HCT116 (cell line): ENCODE measurements around the gene TGFBR1. TPM values are rescaled to one million over a fixed set of nuclear protein-coding genes. Genes with fewer than 3 reads are reported as not detected.

Source experiments
- ATAC-seq: fragments of 200-7000 bp; cut with Tn5 transposase; 2 replicates; pipeline ENCODE4 v1.9.1; 2020; ENCODE audit warnings: mild to moderate bottlenecking, moderate library complexity
- BruUV-seq: library from RNA; stranded (reverse); fragments of 400-500 nt; replicated peaks from 2 replicates; lab custom pipeline; 2021; lab: Mats Ljungman, UMichigan
- CTCF ChIA-PET: fragments of 300-600 bp; sonication (Branson Sonifier 250); formaldehyde crosslinking; loops from one replicate; lab custom pipeline; 2021; ENCODE audit warnings: antibody characterized with exemption; lab: Charles Lee
- POLR2A ChIA-PET: fragments of 300-600, 350-600 bp; sonication (Branson Sonifier 250); formaldehyde crosslinking; loops from one replicate; lab custom pipeline; 2021; ENCODE audit warnings: antibody characterized with exemption; lab: Charles Lee
- RAD21 ChIA-PET, 2 experiments: fragments of 300-600 bp; sonication (Branson Sonifier 250); formaldehyde crosslinking; loops; one replicate each; lab custom pipeline; 2023; ENCODE audit warnings: low total read pairs in 2 of 2; ENCODE audit not compliant: uncharacterized antibody in 2 of 2, unreplicated experiment in 2 of 2, low non-redundant PET in 1 of 2; lab: Charles Lee
- DNase-seq: peaks from one replicate; pipeline ENCODE4 v3.0.0-alpha.2; 2010; ENCODE audit warnings: low read depth, low spot score
- H2AFZ ChIP-seq: fragments of 200-600 bp; shearing (Covaris generic), sonication (generic); 2 replicates; pipeline ENCODE4 v1.6.1; 2017; ENCODE audit warnings: low read depth, mixed run types, mixed read lengths, antibody characterized with exemption, low read length; ENCODE audit not compliant: poor library complexity, severe bottlenecking
- H3K27ac ChIP-seq: 2 replicates; pipeline ENCODE4 v1.5.1; 2012; ENCODE audit warnings: low read depth, low read length
- H3K27me3 ChIP-seq: fragments of 200-600 bp; sonication (generic); 2 replicates; pipeline ENCODE4 v1.6.1; 2016; ENCODE audit warnings: mixed run types, low read length, mixed read lengths; ENCODE audit not compliant: insufficient read depth
- H3K36me3 ChIP-seq, 2 experiments: fragments of 200-500 bp in 1 of 2; fragments of 200-600 bp in 1 of 2; sonication (Bioruptor generic) in 1 of 2; sonication (generic) in 1 of 2; 2 replicates each; pipeline versions ENCODE4 v1.5.1 to v1.6.1; 2014 to 2016; ENCODE audit warnings: low read length in 2 of 2, inconsistent platforms in 1 of 2, mixed read lengths in 1 of 2, mixed run types in 1 of 2; ENCODE audit not compliant: insufficient read depth in 2 of 2, control insufficient read depth in 1 of 2
- H3K4me1 ChIP-seq, 2 experiments: fragments of 200-600 bp in 1 of 2; sonication (generic) in 1 of 2; 2 replicates each; pipeline versions ENCODE4 v1.5.1 to v1.6.1; 2012 to 2017; ENCODE audit warnings: low read length in 2 of 2, inconsistent platforms in 1 of 2, mild to moderate bottlenecking in 1 of 2, mixed read lengths in 1 of 2, mixed run types in 1 of 2, moderate library complexity in 1 of 2; ENCODE audit not compliant: insufficient read depth in 2 of 2, control insufficient read depth in 1 of 2
- H3K4me2 ChIP-seq: fragments of 200-600 bp; sonication (generic); 2 replicates; pipeline ENCODE4 v1.6.1; 2017; ENCODE audit warnings: mixed run types, low read length, mixed read lengths
- H3K4me3 ChIP-seq, 2 experiments: fragments of 200-600 bp in 1 of 2; sonication (generic) in 1 of 2; replicated peaks in 1 of 2; 2 replicates each; pipeline ENCODE4 v1.5.1; 2011 to 2016; ENCODE audit warnings: low read length in 2 of 2, control low read depth in 1 of 2, low read depth in 1 of 2, mild to moderate bottlenecking in 1 of 2, mixed read lengths in 1 of 2, mixed run types in 1 of 2
- H3K79me2 ChIP-seq: fragments of 200-600 bp; sonication (generic); 2 replicates; pipeline ENCODE4 v1.6.1; 2017; ENCODE audit warnings: mild to moderate bottlenecking, mixed run types, low read length, moderate library complexity, mixed read lengths; ENCODE audit not compliant: insufficient read depth
- H3K9ac ChIP-seq: fragments of 200-600 bp; sonication (generic); 2 replicates; pipeline ENCODE4 v1.6.1; 2016; ENCODE audit warnings: low read length, mixed read lengths
- H3K9me2 ChIP-seq: fragments of 200-600 bp; sonication (generic), shearing (Covaris generic); 2 replicates; pipeline ENCODE4 v1.6.1; 2017; ENCODE audit warnings: mixed run types, mild to moderate bottlenecking, moderate library complexity; ENCODE audit not compliant: insufficient read depth
- H3K9me3 ChIP-seq, 2 experiments: fragments of 200-500 bp in 1 of 2; fragments of 200-600 bp in 1 of 2; sonication (Bioruptor generic) in 1 of 2; sonication (generic) in 1 of 2; 2 replicates each; pipeline ENCODE4 v1.6.1; 2014 to 2017; ENCODE audit warnings: low read length in 2 of 2, mixed read lengths in 2 of 2, inconsistent platforms in 1 of 2, low read depth in 1 of 2, mild to moderate bottlenecking in 1 of 2, mixed run types in 1 of 2, moderate library complexity in 1 of 2; ENCODE audit not compliant: control insufficient read depth in 1 of 2, insufficient read depth in 1 of 2
- H4K20me1 ChIP-seq: fragments of 200-600 bp; sonication (generic), shearing (Covaris generic); 2 replicates; pipeline ENCODE4 v1.6.1; 2017; ENCODE audit warnings: mixed run types, mild to moderate bottlenecking, moderate library complexity; ENCODE audit not compliant: insufficient read depth
- ATF3 ChIP-seq: IDR thresholded peaks from 2 replicates; pipeline ENCODE4 v1.6.1; 2012
- CBX3 ChIP-seq: IDR thresholded peaks from 2 replicates; pipeline ENCODE4 v1.6.1; 2012; ENCODE audit warnings: low read depth
- JUND ChIP-seq: IDR thresholded peaks from 2 replicates; pipeline ENCODE4 v1.6.1; 2012
- POLR2A ChIP-seq: IDR thresholded peaks from 2 replicates; pipeline ENCODE4 v1.7.0; 2011; ENCODE audit warnings: borderline replicate concordance; ENCODE audit not compliant: insufficient read depth, insufficient read length; ENCODE audit errors: extremely low read depth
- RAD21 ChIP-seq: IDR thresholded peaks from 2 replicates; pipeline ENCODE4 v1.6.1; 2012; ENCODE audit warnings: low read depth, mild to moderate bottlenecking
- SRF ChIP-seq: IDR thresholded peaks from 2 replicates; pipeline ENCODE4 v1.6.1; 2012; ENCODE audit warnings: low read depth
- intact Hi-C: fragments of 100-400 bp; cut with micrococcal nuclease; formaldehyde crosslinking; loops from 2 replicates; pipeline ENCODE4 v1.10.0; 2022
- total RNA-seq: library from RNA; stranded (reverse); gene quantifications from one replicate; pipeline ENCODE4 v1.2.1, GENCODE V29; 2021; ENCODE audit not compliant: unreplicated experiment
- TF ChIP-seq, protein P1 (sequence below), 3 experiments: fragments of 200-600 bp in 1 of 3; sonication (generic) in 1 of 3; IDR thresholded peaks in 2 of 3; conservative IDR thresholded peaks in 1 of 3; 2 replicates each; pipeline ENCODE4 v1.5.1; 2012 to 2017; ENCODE audit warnings: low read depth in 2 of 3, low read length in 2 of 3, antibody characterized with exemption in 1 of 3, borderline replicate concordance in 1 of 3, control low read depth in 1 of 3, mild to moderate bottlenecking in 1 of 3, mixed read lengths in 1 of 3, mixed run types in 1 of 3, moderate library complexity in 1 of 3; ENCODE audit not compliant: insufficient read depth in 1 of 3
- TF ChIP-seq, protein P2 (sequence below): IDR thresholded peaks from 2 replicates; pipeline ENCODE4 v1.6.1; 2012; ENCODE audit warnings: low read depth

TGFBR1 gene
- total RNA-seq, 1 experiment from 2014 or later, result 26.6 TPM

GRCh38 chr9:99107421-99107820 is 2.5 kb downstream of the TGFBR1 start:
- DNase-seq (no peak), ATAC-seq (no peak)
- intact Hi-C loops, result no loop called here
- Histone ChIP-seq H3K4me3 (no peak overlapping the region), H3K4me1 (peaks cover 0 to 18% of the 10 kb centered on the region in 2 experiments; a peak in 3 of 4 replicates), H3K9me3 (no peaks in the 10 kb centered on the region), H4K20me1 (no peaks in the 10 kb centered on the region), H3K27ac (no peak overlapping the region), H3K4me2 (no peak overlapping the region), H3K9me2 (no peaks in the 10 kb centered on the region), H3K79me2 (0 out of 2 replicates have a peak, but pooled peaks cover 5% of the 10 kb centered on the region), H3K9ac (no peak overlapping the region), H2AFZ (no peak overlapping the region), H3K36me3 (no peaks in the 10 kb centered on the region), H3K27me3 (no peaks in the 10 kb centered on the region)
- CTCF ChIA-PET, result no interaction called here
- no TSS peak for BruUV-seq
- POLR2A ChIA-PET, result no interaction called here
- RAD21 ChIA-PET, result no interaction called here
- TF ChIP-seq SRF, result no peak
- no peak for TF ChIP-seq POLR2A
- no peak for TF ChIP-seq JUND
- TF ChIP-seq, protein P1, sequence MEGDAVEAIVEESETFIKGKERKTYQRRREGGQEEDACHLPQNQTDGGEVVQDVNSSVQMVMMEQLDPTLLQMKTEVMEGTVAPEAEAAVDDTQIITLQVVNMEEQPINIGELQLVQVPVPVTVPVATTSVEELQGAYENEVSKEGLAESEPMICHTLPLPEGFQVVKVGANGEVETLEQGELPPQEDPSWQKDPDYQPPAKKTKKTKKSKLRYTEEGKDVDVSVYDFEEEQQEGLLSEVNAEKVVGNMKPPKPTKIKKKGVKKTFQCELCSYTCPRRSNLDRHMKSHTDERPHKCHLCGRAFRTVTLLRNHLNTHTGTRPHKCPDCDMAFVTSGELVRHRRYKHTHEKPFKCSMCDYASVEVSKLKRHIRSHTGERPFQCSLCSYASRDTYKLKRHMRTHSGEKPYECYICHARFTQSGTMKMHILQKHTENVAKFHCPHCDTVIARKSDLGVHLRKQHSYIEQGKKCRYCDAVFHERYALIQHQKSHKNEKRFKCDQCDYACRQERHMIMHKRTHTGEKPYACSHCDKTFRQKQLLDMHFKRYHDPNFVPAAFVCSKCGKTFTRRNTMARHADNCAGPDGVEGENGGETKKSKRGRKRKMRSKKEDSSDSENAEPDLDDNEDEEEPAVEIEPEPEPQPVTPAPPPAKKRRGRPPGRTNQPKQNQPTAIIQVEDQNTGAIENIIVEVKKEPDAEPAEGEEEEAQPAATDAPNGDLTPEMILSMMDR (IDR thresholded peaks at IDR 0.05 in 2 of 3, conservative IDR thresholded peaks at IDR 0.05 in 1 of 3; ENCODE audit: borderline replicate concordance in 1 of 3, insufficient read depth in 1 of 3, low read depth in 2 of 3, low read length in 2 of 3), result no peak
- TF ChIP-seq CBX3, result no peak

DNA sequence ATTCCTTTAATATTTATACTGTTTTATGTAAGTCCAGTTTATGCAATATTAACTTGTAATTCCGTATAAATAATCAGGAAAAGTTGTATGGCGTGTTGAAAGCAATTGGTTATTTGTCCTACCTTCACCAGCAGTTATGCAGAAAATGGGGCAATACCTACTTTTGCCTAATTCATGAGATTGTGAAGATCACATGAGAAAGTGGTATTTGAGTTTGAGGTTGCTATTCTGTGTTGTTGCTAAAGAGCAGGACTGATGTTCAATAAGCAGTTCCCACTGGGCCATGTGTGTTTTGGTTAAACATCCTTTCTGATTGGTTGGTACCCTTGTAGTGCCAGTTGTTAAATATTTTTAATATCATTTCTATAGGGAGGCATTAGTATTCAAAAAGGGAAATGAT is 3.2 kb downstream of the TGFBR1 start:
- H3K36me3 ChIP-seq, result no peaks in the 10 kb centered on the region
- ATAC-seq, result no peak
- intact Hi-C loops, result no loop called here
- no peak overlapping the region for H2AFZ ChIP-seq
- CTCF ChIA-PET, result no interaction called here
- DNase-seq, result no peak
- no peak overlapping the region for H3K4me3 ChIP-seq
- no peak overlapping the region for H3K27ac ChIP-seq
- H3K27me3 ChIP-seq, result no peaks in the 10 kb centered on the region
- RAD21 ChIA-PET, result no interaction called here
- H3K4me2 ChIP-seq, result no peak overlapping the region
- H3K4me1 ChIP-seq, result peaks cover 0 to 18% of the 10 kb centered on the region in 2 experiments; a peak in 3 of 4 replicates
- TF ChIP-seq ATF3 (no peak), RAD21 (no peak)
- TF ChIP-seq, protein P2, sequence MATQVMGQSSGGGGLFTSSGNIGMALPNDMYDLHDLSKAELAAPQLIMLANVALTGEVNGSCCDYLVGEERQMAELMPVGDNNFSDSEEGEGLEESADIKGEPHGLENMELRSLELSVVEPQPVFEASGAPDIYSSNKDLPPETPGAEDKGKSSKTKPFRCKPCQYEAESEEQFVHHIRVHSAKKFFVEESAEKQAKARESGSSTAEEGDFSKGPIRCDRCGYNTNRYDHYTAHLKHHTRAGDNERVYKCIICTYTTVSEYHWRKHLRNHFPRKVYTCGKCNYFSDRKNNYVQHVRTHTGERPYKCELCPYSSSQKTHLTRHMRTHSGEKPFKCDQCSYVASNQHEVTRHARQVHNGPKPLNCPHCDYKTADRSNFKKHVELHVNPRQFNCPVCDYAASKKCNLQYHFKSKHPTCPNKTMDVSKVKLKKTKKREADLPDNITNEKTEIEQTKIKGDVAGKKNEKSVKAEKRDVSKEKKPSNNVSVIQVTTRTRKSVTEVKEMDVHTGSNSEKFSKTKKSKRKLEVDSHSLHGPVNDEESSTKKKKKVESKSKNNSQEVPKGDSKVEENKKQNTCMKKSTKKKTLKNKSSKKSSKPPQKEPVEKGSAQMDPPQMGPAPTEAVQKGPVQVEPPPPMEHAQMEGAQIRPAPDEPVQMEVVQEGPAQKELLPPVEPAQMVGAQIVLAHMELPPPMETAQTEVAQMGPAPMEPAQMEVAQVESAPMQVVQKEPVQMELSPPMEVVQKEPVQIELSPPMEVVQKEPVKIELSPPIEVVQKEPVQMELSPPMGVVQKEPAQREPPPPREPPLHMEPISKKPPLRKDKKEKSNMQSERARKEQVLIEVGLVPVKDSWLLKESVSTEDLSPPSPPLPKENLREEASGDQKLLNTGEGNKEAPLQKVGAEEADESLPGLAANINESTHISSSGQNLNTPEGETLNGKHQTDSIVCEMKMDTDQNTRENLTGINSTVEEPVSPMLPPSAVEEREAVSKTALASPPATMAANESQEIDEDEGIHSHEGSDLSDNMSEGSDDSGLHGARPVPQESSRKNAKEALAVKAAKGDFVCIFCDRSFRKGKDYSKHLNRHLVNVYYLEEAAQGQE, result no peak
- TF ChIP-seq, all 23 proteins: peak for 0
- H3K9me2 ChIP-seq, result no peaks in the 10 kb centered on the region
- POLR2A ChIA-PET, result no interaction called here
- BruUV-seq, result no TSS peak
- no peak overlapping the region for H3K9ac ChIP-seq
- H4K20me1 ChIP-seq, result no peaks in the 10 kb centered on the region
- H3K9me3 ChIP-seq, result no peaks in the 10 kb centered on the region
- 0 out of 2 replicates have a peak, but pooled peaks cover 5% of the 10 kb centered on the region for H3K79me2 ChIP-seq
